ENCODE results near the gene PAX5.

PAX5 gene

DNA sequence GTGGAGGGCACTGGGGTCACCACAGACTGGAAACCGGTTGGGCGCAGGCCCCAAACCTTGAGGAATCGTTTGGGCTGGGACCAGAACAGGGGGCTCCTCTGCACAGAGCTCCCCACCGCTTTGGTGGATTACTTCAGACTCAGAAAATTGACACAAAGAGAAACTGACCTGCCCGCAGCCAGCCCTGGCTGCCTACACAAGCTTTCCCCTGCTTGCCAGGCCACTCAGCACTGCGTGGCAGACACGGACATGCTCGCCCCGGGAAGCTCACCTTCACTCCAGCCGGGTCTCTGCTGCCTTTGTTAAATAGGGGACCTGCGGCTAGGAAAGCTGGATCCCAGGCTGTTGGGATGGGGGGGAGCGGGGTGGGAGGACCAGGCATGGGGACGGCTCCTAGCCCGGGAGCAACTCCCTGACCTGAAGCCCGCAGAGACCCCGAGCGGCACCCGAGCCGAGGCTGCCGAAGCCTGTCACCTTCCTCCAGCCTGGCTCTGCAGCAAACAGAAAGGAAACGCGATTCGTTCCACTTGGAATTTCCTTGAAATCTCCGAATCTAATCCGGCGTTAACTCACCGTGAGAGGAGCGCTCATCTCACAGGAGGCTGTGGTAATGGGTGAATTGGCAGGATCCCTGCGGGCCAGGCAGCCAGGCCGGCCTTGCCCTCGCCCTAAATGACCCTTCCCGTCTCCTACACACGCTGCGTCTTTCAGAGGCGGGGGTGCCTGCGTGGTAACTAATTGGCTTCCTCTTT lies 8.8 kb downstream of the PAX5 start:
- DNase-seq (ENCODE audit: low read depth), result peak; percentile 49

DNA sequence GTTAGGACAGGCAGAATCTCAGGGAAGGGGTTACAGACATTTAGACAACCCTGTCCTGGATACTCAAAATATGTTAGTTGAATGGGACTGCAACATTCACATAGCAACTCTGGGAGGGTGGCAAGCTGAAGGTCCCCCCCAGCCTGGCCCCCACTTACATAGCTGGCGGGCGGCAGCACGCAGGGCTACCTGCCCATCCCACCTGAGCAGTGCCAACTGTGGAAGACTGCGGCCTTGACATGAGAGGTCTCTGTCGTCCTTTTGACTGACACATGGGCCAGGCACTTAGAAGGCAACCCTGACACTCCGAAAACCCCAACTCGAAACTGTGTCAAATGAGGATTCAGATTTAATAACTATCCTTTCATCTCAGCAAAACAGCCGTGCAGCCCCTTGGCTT lies 16.5 kb downstream of the PAX5 start:
- no peak for DNase-seq (ENCODE audit: low read depth)

DNA sequence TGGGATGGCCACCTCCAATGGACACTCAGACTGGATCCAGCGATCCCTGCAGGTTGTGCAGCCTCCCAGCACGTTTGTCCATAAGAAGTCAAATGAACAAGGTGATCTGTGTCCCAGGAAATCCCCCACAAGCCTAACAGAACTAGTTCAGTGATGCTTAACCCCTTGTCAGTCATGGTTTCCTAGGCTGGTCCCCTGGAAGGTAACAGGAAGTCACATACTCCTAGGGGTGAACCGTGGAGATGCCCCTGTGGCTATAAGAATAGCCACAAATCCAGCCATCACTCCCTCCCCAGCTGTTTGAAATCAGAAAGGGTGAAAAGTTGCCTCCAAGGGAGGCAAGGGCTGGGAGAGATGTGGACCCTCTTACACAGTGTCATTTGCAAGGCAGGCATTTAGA lies 22.5 kb downstream of the PAX5 start:
- no peak for DNase-seq (ENCODE audit: low read depth)

DNA sequence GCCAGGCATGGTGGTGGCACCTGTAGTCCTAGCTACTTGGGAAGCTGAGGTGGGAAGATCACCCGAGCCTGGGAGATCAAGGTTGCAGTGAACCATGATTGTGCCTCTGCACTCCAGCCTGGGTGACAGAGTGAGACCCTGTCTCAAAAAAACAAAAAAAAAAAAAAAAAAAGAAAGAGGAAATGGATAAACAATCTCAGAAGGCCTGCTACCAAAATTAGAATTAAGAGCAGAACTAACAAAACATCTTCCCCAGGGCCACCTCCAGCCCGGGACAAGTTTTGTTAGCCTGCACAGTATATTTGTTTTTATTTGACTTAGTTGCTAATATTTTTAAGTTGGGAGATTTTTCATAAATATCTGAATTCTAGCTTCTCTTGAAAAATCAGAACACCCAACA lies 23.1 kb downstream of the PAX5 start:
- no peak for DNase-seq (ENCODE audit: low read depth)

DNA sequence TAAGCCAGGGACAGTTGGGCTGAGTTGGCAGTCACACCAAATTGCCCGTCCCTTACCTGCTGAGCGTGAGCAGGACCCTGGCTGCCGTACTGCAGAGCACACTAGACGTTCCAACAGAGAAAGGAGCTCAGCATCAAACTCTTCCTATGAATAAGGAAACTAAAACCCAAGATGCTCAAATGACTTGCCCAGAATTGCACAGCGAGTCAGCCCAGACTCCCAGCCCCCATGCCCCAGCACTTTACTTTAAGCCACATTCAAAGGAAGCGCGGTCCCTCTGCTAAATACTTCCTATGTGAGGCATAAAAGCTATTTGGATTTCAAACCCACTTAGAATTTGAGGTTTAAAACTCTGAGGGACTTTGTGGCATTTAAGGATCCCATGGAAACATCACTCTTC lies 23.9 kb downstream of the PAX5 start:
- DNase-seq (ENCODE audit: low read depth), result no peak

DNA sequence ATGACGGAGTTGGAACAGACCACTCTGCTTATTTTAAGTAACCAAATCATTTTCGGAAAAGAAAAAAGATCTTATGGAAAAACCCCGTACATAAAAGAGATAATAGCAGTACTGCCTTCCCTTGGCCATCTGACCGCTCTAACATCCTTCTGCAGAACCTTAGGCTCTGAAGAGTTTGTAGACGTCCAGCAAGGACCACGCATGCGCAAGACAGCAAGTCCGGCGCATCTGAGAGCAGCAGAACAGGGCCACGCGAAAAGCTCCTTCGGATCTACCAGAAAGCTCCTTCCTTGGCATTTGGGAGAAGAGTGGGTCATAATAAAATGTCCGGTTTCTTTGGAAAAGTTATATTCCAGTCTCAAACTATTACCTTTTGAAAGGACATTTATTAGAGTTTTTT lies 26.8 kb downstream of the PAX5 start:
- no peak for DNase-seq (ENCODE audit: low read depth)

DNA sequence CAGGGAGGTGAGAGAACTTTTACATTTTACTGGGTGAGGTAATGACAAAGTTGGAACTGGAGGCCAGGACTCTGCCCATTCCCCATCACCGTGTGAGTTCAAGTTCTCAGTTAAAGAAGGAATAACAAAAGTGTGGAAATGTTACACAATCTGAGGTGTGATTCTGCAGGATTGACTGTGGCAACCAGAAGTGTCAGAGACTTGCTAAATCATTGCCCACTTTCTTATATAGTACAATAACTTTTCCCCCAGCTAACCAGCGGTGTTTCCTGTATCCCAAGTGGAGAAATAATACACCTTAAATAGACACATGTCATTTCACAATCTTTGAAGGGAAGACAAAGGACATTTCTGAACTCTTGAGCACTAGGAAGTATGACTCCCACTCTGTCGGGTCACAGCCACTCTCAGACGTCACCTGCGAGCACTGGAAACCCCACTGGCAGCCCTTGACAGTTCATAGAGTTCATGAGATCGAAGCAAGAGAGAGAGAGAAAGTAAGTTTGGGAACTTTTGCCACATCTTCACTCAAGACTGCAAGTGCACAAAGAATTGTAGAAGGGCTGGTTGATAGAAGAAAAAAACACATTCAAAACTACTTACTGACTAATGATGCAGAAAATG lies 28.4 kb downstream of the PAX5 start:
- no peak for DNase-seq (ENCODE audit: low read depth)

DNA sequence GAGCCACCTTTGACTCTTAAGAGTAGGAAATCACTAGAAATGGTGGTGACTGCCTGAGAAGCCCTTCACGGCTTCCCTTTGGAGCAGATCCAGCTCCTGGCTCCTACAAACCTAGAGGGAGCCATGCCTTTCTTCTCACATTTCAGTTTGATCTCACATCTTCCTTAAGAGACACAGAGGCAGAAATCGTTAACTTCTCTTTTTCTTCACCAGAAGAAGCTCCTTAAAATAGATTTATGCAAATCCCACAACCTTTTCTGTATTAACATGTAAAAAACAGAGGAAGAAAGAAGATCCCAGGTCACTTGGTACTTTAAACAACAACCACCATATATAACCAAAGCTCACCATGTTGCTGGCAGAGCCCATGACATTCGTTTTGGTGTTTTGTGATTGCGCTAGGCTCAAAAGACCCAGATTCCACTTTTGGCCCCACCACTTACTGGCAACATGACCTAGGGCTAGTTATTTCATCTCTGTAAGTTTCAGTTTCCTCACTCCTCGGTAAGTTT lies 29.6 kb downstream of the PAX5 start:
- DNase-seq (ENCODE audit: low read depth), result no peak

DNA sequence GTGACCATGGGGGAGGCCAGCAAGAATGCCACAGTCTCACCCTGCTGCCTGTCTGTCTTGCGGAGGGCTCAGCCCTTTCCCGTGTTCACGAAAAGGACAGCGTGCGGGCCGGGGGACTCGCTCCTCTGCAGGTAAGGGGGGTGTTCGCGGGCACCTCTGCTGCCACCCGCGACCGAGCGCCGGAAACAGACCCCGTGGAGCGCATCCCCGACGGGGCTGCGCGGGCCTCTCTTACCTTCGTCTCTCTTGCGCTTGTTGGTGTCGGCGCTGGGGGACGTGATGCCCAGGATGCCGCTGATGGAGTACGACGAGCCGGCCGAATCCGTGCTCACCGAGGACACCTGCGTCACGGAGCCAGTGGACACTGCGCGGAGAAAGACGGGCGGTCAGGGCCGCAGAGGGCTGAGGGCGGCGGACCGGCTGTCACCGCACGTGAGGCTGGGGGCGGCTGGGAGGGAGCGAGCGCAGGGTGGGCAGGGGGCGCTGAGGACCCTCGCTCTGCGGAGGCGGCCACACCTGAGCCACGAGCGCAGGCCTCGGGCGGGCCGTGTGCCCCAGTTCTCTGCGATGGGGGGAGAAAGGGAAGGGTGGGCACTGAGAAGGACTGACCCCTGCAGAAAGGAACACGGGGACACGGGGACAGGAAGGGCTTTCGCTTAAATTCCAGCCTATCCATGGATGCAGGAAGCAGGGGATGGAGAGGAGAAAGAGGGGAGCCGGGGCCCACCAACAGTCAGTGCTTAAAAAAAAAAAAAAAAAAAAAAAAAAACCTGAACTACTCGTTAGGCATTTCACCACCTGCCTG lies 31.5 kb downstream of the PAX5 start:
- no peak for DNase-seq (ENCODE audit: low read depth)

DNA sequence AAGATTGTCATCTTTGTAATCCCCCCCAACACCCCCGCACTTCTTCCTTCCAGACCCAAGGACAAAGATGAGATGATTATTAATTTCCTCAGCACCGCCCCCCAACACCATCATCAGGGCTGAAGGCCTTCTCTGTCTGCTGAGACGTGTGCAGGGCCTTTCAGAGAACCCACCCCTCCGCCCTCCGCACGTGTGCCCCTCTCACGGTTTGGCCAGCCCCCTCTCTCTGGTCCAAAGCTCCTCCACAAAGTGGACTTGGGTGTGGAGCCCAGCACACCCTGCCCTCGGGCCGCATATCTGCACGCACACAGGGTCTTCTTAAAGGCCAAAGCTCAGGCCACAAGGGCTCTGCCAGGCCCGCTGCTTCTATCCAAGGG lies 32.0 kb downstream of the PAX5 start:
- DNase-seq (ENCODE audit: low read depth), result no peak

DNA sequence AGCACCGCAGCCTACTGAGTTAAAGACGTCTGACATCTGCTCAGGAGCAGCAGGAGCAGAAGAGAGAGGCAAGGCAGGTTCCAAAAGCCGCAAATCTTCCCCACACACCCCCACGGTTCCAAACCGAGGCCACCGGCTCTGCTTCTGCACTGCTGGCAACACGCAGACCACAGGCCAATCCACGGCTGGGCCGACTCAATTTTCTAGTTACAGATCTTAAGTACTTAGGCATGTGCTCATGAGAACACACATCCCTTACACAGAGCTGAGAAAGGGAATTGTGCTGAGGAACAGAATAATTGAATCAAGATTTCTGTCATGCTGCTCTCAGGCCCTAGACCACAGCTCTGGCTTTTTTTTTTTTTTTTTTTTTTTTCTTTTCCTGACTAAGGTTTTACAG lies 32.6 kb downstream of the PAX5 start:
- DNase-seq (ENCODE audit: low read depth), result no peak

DNA sequence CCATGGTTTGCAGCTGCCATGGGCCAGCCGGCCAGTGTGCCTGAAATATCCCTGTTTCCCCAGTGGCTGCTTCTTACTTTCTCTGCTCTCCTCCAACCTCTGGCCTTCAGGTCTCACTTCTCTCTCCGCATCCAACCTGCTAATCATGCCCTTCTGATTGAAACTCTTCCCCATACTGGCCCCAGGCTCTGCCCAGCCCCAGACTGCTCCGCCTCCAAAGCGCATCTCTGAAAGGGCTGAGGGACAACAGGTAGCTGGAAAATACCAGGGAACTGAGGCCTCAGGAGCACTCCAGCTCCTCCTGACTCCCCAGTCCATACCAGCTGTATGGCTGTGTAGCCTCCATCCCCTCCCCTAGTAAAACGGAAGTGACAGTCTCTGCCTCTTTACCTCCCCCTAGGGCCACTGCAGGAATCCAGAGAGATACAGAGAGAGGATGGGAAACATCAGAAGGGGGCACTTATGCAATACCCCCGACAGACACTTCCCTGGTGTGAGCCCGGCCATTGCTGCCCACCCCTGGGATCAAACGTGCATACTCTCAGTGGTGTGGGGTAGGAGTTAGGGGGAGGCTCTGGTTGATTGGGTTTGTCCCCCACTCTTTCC lies 34.2 kb downstream of the PAX5 start:
- no peak for DNase-seq (ENCODE audit: low read depth)

DNA sequence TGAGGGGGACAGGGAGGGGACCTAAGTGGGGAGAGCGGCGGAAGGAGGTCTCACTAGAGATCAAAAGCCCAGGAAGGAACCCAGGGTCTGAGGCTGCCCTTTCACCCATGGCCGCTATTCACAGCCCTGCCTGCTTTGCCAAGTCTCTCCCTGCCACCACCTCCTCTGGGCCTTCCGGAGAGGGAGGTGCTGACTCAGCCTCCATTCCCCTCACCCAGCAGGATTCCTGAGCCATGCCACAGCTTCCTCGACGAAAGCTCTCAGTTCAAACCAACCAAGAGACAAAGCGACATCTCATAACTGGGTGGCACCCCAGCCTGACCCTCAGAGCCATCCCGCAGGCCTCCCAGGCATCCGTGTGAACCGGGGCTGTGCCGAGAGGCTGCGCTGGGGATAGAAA lies 36.7 kb downstream of the PAX5 start:
- peak; percentile 46 for DNase-seq (ENCODE audit: low read depth)

DNA sequence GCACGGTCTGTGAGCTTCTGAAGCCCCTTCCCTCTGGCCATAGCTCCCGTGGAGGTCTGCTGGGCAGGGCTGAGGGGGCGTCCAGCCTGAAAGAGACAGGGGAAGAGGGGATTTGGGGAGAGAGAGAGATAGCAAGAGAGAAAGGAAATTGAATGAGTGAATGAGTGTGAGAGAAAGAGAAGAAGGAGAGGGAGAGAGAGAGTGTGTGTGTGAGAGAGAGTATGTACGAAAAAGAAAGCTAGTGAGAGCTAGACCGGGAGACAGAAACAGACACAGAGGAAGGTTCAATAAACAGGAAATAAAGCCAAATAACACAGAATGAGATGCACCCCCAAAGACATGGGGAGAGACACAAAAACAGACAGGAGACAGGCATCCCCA lies 37.4 kb downstream of the PAX5 start:
- DNase-seq (ENCODE audit: low read depth), result no peak

DNA sequence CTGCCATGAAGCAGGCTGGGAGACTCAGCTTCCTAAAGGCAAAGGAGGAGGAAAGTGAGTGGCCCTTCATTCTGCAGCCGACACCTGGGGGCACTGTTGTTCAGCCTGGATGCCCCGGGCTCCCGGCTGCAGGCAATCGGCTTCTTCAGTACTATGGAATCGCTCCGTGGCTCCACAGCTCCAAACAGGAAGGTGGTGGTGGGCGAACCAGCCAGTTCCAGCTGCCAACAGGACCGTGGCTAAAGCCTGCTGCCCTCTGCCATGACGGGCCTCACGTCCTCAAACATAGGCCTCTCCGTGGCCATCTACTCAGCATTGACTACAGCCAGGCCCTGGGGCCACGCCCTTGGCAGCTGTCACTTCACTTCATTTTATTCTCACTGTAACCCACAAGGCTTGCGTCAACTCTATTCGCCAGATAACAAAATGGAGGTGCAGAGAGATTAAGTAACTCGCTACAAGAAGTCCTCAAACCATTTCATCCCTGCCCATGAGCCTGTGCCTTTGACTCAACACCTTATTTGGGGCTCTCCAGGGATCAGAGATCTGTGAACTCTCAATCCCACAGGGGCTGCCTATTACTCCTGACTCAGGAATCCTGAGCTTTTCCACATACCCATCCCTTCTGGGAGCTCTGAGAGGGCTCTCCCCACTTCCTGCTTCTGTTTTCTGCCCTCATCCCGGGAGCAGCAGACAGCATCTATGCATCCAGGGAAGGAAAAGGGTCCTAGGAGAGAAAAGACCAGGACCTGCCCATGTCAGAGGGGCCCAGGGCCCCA lies 38.0 kb downstream of the PAX5 start:
- DNase-seq (ENCODE audit: low read depth), result peak; percentile 75

DNA sequence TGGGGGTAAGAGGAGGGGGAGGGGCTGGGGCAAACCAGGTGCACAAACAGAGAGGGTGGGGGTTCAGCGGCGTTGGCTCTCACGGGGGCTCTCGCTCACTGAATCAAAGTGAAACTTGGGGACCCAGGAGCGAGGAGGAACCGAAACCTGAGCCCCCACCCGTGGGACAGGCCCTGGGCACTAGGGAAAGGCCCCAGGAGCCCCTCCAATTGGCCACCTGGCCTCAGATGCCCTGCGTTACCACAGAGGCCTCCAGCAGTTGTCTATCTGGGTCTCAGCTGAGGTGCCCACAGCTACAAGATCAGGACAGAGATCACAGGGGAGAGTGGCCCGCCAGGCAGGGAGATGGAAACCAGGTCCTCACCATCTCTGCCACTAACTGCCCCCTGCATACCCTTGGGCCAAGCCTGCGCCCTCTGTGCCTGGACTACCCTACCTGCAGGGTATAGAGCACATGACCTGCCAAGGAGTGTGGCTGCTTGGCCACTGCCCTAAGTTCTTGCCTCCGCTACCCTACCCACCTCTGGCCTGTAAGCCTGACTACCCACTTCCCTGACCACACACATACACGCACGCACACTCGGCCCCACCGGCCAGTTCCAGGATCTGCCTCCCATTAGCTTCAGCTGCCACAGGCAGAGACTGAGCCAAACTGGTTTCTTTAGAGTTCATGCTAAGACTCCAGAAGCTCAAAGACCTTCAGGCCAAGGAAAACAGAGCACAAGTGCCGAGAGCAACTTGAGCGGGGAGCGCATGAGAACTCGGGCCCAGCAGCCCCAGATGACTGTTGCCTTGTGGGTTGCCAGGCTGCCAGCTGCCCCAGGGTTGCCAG lies 39.9 kb downstream of the PAX5 start:
- no peak for DNase-seq (ENCODE audit: low read depth)

DNA sequence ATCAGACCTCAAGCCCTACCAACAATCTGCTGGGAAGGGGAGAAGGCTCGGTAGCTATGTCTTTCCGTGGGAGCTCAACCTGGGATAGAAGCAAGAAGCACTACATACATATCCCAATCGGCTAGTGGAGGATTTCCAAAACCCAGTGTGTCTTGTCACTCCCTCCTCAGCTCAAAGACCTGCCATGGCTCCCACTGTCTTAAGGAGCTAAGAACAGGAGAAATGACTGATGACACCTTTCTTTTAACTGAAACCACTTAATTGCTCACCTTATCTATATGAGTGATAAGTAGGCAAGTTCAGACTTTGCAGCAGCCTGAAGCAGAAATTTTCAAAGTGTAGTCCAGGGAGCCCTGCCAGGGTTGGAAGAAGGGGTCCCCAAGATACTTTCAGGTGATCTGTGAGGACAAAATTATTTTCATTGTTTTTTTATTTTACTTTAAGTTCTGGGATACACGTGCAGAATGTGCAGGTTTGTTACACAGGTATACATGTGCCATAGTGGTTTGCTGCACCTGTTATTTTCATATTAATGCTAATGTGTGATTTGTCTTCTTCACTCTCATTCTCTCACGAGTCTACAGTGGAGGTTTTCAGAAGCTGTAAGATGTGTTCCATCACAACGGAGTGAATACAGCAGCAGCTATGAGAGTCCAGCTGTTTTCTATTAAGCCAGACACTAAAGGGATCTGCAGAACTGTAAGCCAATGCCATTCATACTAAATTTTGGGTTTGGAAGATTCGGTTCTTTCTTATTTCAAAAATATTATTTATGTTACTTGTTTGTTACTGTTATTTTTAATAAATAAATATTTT lies 41.4 kb downstream of the PAX5 start:
- no peak for DNase-seq (ENCODE audit: low read depth)

DNA sequence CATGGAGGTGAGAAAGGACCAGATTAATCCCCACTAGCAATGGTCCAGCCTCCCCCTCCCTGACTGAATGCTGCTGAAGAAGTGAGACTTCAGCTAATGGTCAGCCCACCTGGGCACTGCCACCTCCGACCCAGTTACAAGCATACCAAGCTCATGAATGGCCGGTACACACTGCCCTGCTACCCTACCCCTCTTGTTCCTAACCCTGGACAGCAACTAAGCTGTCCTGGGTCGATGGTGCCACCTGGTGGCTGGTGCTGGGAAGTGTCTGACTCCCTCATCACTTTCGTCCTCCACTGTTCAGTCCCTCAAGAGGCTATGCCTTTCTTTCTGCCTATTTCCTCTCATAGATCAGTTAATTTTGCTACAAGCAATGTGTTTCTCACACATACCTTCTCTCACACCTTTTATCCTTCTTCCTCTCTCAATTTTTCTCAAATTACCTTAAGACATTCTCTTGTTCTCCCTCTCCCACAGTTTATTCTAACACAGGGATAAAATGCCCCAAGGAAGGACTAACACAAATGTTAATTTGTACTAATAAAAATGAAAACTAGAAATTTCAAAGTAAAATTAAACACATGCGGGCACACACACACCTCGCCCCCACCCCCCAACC lies 42.4 kb downstream of the PAX5 start:
- peak; percentile 53 for DNase-seq (ENCODE audit: low read depth)

DNA sequence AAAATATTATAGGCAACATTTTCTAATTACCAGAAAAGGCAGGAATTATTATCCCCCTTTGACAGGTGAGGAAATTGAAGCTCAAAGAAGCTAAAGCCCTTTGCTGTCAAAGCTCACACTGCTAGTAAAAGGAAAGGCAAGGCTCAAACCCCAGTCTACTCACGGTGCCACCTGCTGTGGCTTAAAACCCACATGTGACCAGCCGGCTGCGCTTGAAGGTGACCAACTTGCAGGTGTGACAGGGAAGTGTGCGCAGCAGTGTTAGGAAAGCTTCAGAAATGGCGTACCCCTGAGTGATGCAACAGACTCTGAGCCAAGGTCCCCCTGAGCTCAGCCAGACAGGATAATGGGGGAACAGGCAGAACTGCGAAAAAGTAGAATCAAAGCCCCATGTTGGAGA lies 45.2 kb downstream of the PAX5 start:
- DNase-seq (ENCODE audit: low read depth), result no peak

DNA sequence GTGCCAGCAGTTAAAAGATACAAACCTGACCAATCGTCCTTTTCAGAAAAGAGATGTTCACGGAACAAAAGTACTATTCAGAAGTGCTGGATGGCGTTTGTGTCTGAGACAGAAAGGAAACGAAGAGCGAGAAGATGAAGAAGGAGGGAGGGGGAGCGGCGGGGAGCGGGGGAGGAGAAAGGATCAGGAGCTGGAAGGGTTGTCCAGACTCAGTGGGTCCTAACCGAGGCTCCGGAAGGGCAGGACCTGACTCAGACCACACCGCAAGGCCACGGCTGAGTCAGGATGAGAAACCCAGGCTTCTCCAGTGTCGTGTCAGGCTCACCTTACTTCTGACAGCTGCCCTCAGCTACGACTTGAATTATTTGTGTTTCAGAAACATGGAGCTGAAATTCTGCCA lies 46.2 kb downstream of the PAX5 start:
- peak; percentile 72 for DNase-seq (ENCODE audit: low read depth)

Data from ELR (cell line).